Endothelial cell of umbilical vein (primary cell): ENCODE results near the gene HSF2BP. TPM values are rescaled to one million over a fixed set of nuclear protein-coding genes. Genes with fewer than 3 reads are reported as not detected.

Experiments used
- BruUV-seq: library from RNA; stranded (reverse); fragments of 400-500 nt; replicated peaks from 2 replicates; lab custom pipeline; 2021; lab: Mats Ljungman, UMichigan
- CTCF ChIA-PET: fragments of 300-600, 350-600 bp; sonication (Branson Sonifier 250); formaldehyde crosslinking; loops from one replicate; lab custom pipeline; 2021; ENCODE audit warnings: antibody characterized with exemption, inconsistent platforms; lab: Charles Lee
- POLR2A ChIA-PET: fragments of 300-600, 350-600 bp; sonication (Branson Sonifier 250); formaldehyde crosslinking; loops from one replicate; lab custom pipeline; 2021; ENCODE audit warnings: antibody characterized with exemption, inconsistent platforms; lab: Charles Lee
- DNase-seq: peaks from one replicate; pipeline ENCODE4 v3.0.0-alpha.2; 2011; ENCODE audit warnings: low read depth, low spot score
- FAIRE-seq: peaks from 2 replicates; lab custom pipeline; 2011; peaks lifted over from hg19 to GRCh38; lab: Jason Lieb, UNC
- H2AFZ ChIP-seq: 2 replicates; pipeline ENCODE4 v1.6.0; 2012; ENCODE audit warnings: low read depth, low read length, control low read depth, inconsistent platforms
- H3K27ac ChIP-seq: 2 replicates; pipeline ENCODE4 v1.5.1; 2011; ENCODE audit warnings: low read depth, mild to moderate bottlenecking, control low read depth, low read length, moderate library complexity; ENCODE audit not compliant: insufficient read depth
- H3K27me3 ChIP-seq, 2 experiments: 2 replicates each; pipeline versions ENCODE4 v1.6.0 to v1.6.1; 2011; ENCODE audit warnings: low read length in 2 of 2, mixed read lengths in 1 of 2; ENCODE audit not compliant: control insufficient read depth in 2 of 2, insufficient read depth in 2 of 2
- H3K36me3 ChIP-seq, 2 experiments: 2 replicates in 1 of 2; 3 replicates in 1 of 2; pipeline ENCODE4 v1.5.1; 2011; ENCODE audit warnings: low read length in 2 of 2, mild to moderate bottlenecking in 1 of 2, moderate library complexity in 1 of 2; ENCODE audit not compliant: control insufficient read depth in 2 of 2, insufficient read depth in 2 of 2; ENCODE audit errors: extremely low read depth in 1 of 2
- H3K4me1 ChIP-seq: 3 replicates; pipeline ENCODE4 v1.5.1; 2011; ENCODE audit warnings: mild to moderate bottlenecking, low read length; ENCODE audit not compliant: control insufficient read depth, insufficient read depth; ENCODE audit errors: extremely low read depth
- H3K4me2 ChIP-seq: 2 replicates; pipeline ENCODE4 v1.6.1; 2011; ENCODE audit warnings: low read length, control low read depth, mixed read lengths; ENCODE audit not compliant: insufficient read depth
- H3K4me3 ChIP-seq, 3 experiments: fragments of 200-600 bp in 1 of 3; sonication (generic), shearing (Covaris generic) in 1 of 3; replicated peaks in 1 of 3; 2 replicates each; pipeline ENCODE4 v1.5.1; 2011 to 2016; ENCODE audit warnings: control low read depth in 3 of 3, low read length in 3 of 3, mild to moderate bottlenecking in 2 of 3, inconsistent platforms in 1 of 3, low read depth in 1 of 3, moderate library complexity in 1 of 3; ENCODE audit not compliant: insufficient read depth in 1 of 3
- H3K79me2 ChIP-seq: 2 replicates; pipeline ENCODE4 v1.6.0; 2012; ENCODE audit warnings: low read length, inconsistent platforms; ENCODE audit not compliant: control insufficient read depth, insufficient read depth
- H3K9ac ChIP-seq: replicated peaks from 2 replicates; pipeline ENCODE3; 2011; ENCODE audit warnings: low read length, control low read depth; ENCODE audit not compliant: insufficient read depth; ENCODE audit errors: extremely low read depth
- H3K9me1 ChIP-seq: replicated peaks from 3 replicates; pipeline ENCODE4 v1.6.0; 2011; ENCODE audit warnings: mild to moderate bottlenecking, low read length; ENCODE audit not compliant: control insufficient read depth, insufficient read depth; ENCODE audit errors: extremely low read depth
- H3K9me3 ChIP-seq: replicated peaks from 2 replicates; pipeline ENCODE4 v1.5.1; 2012; ENCODE audit warnings: low read length, inconsistent platforms; ENCODE audit not compliant: control insufficient read depth, insufficient read depth
- H4K20me1 ChIP-seq: replicated peaks from 2 replicates; pipeline ENCODE3; 2011; ENCODE audit warnings: mild to moderate bottlenecking, low read length; ENCODE audit not compliant: control insufficient read depth, insufficient read depth; ENCODE audit errors: extremely low read depth
- FOS ChIP-seq: IDR thresholded peaks from 2 replicates; pipeline ENCODE4 v1.6.1; 2011; ENCODE audit warnings: mild to moderate bottlenecking, low read length, moderate library complexity, borderline replicate concordance; ENCODE audit not compliant: insufficient read depth
- POLR2A ChIP-seq: IDR thresholded peaks from 2 replicates; pipeline ENCODE4 v1.6.1; 2012; ENCODE audit warnings: low read depth, mild to moderate bottlenecking, control low read depth, low read length
- POLR2AphosphoS5 ChIP-seq: IDR thresholded peaks from 2 replicates; pipeline ENCODE4 v1.6.1; 2012; ENCODE audit warnings: low read depth, mild to moderate bottlenecking, control low read depth, low read length, moderate library complexity; ENCODE audit not compliant: insufficient read depth
- dilution Hi-C: fragments of 300-500 bp; cut with MboI; formaldehyde crosslinking; loops from one replicate; pipeline ENCODE4 v1.15.0; 2019; ENCODE audit warnings: low sequenced_read_pairs; ENCODE audit not compliant: extremely low pct_ligation_motif_present
- intact Hi-C: fragments of 100-400 bp; cut with micrococcal nuclease; formaldehyde crosslinking; loops from one replicate; pipeline ENCODE4 v1.10.0; 2022
- polyA plus RNA-seq, 4 experiments: library from polyadenylated mRNA; depleted of rRNA in 3 of 4; stranded (reverse) in 3 of 4; unstranded in 1 of 4; fragments of >200 nt; gene quantifications; 2 replicates each; pipeline versions ENCODE4 v1.2.1 to v1.2.3, GENCODE V29; 2011 to 2012; ENCODE audit warnings: missing spikeins in 1 of 4
- total RNA-seq: library from RNA; stranded (reverse); gene quantifications from 2 replicates; pipeline ENCODE4 v1.2.3, GENCODE V29; 2021

The HSF2BP gene
- total and polyA plus RNA-seq, 2 donors (not counting 3 experiments of a cell fraction or from before 2014, with no cell fraction given), result 0.41 to 0.55 TPM

- no TSS peak for BruUV-seq
- no peak overlapping the region for H3K4me3 ChIP-seq
- intact Hi-C loops (loop anchor here (1.0 to 2.0 kb wide), 2 partner anchors 32 to 58 kb away; no protein-coding TSS in a partner anchor), dilution Hi-C loops (no loop called here)
- H3K9me3 ChIP-seq, result no peaks in the 10 kb centered on the region
- H3K36me3 ChIP-seq, result no peaks in the 10 kb centered on the region
- DNase-seq (peak; percentile 59), FAIRE-seq (peak; percentile 49)
- no peaks in the 10 kb centered on the region for H4K20me1 ChIP-seq
- ChIA-PET CTCF (interaction anchor here (1.5 to 2.6 kb wide), 8 partner anchors 17 to 433 kb away, joined by 3 to 21 read pairs (median 8); no protein-coding TSS in a partner anchor), POLR2A (no interaction called here)
- TF ChIP-seq POLR2AphosphoS5 (no peak), FOS (peak; percentile 28)
- H3K27ac ChIP-seq, result no peak overlapping the region
- no peaks in the 10 kb centered on the region for H3K9me1 ChIP-seq
- H3K9ac ChIP-seq, result no peak overlapping the region
- no peak overlapping the region for H3K4me2 ChIP-seq
- peak overlapping the region; percentile 75 for H2AFZ ChIP-seq
- H3K79me2 ChIP-seq, result no peaks in the 10 kb centered on the region
- H3K27me3 ChIP-seq, result no peaks in the 10 kb centered on the region
- H3K4me1 ChIP-seq, result peaks cover 14% of the 10 kb centered on the region
Observed at GRCh38 chr21:43644609-43645008, 14.7 kb downstream of the HSF2BP start.

DNA sequence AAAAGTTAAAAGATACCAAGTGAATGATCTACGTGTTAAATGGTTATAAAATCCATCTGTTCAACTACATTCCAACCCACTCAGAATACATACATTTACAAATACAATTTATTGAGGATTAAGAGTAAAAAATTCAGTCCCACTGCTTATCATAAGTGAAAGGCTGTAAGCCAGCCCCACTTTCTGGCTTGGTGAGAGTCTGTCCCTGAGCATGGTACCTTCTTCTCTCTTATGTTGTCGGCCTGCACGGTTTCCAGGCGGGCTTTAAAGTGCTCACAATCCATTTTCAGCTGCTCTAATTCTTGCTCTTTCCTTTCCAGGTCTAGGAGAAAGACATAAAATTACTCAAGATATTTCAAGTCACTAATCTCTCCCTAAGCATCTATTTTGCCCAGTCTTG is 15.2 kb downstream of the HSF2BP start:
- H3K27ac ChIP-seq, result no peak overlapping the region
- H3K4me2 ChIP-seq, result no peak overlapping the region
- BruUV-seq, result no TSS peak
- CTCF ChIA-PET, result interaction anchor here (2.1 kb wide), 1 partner anchor 16 kb away, joined by 7 read pairs; no protein-coding TSS in a partner anchor
- no peaks in the 10 kb centered on the region for H3K36me3 ChIP-seq
- TF ChIP-seq POLR2AphosphoS5 (no peak), POLR2A (no peak)
- no peaks in the 10 kb centered on the region for H4K20me1 ChIP-seq
- no peak overlapping the region for H2AFZ ChIP-seq
- intact Hi-C loops (loop anchor here (2.0 kb wide), 1 partner anchor 57 kb away; no protein-coding TSS in a partner anchor), dilution Hi-C loops (no loop called here)
- H3K9me3 ChIP-seq, result no peaks in the 10 kb centered on the region
- H3K27me3 ChIP-seq, result no peaks in the 10 kb centered on the region
- no peaks in the 10 kb centered on the region for H3K9me1 ChIP-seq
- no peak overlapping the region for H3K9ac ChIP-seq
- POLR2A ChIA-PET, result no interaction called here
- peaks cover 14% of the 10 kb centered on the region for H3K4me1 ChIP-seq
- DNase-seq (no peak), FAIRE-seq (no peak)
- H3K79me2 ChIP-seq, result no peaks in the 10 kb centered on the region
- no peak overlapping the region for H3K4me3 ChIP-seq
